Ishikawa (cell line): ENCODE data around the gene GLOD5.

ENCODE experiments used
- CEBPB ChIP-seq: IDR thresholded peaks from 2 replicates; pipeline ENCODE4 v1.6.1; 2012
- CREB1 ChIP-seq: IDR thresholded peaks from 2 replicates; pipeline ENCODE4 v1.6.1; 2012; ENCODE audit warnings: low read depth
- EGR1 ChIP-seq: IDR thresholded peaks from 2 replicates; pipeline ENCODE4 v1.6.1; 2012
- EP300 ChIP-seq: IDR thresholded peaks from 2 replicates; pipeline ENCODE4 v1.6.1; 2012; ENCODE audit warnings: borderline replicate concordance
- FOXM1 ChIP-seq: IDR thresholded peaks from 2 replicates; pipeline ENCODE4 v1.6.1; 2012; ENCODE audit warnings: low read depth, borderline replicate concordance
- NFIC ChIP-seq: IDR thresholded peaks from 2 replicates; pipeline ENCODE4 v1.6.1; 2012
- RAD21 ChIP-seq: IDR thresholded peaks from 2 replicates; pipeline ENCODE4 v1.6.1; 2012; ENCODE audit warnings: low read depth
- REST ChIP-seq: IDR thresholded peaks from 2 replicates; pipeline ENCODE4 v1.6.1; 2012; ENCODE audit warnings: low read depth, mild to moderate bottlenecking
- TAF1 ChIP-seq: IDR thresholded peaks from 2 replicates; pipeline ENCODE4 v1.6.1; 2012; ENCODE audit warnings: low read depth, mild to moderate bottlenecking
- TCF12 ChIP-seq: IDR thresholded peaks from 2 replicates; pipeline ENCODE4 v1.6.1; 2012; ENCODE audit warnings: low read depth
- TEAD4 ChIP-seq: IDR thresholded peaks from 2 replicates; pipeline ENCODE4 v1.6.1; 2012
- YY1 ChIP-seq: IDR thresholded peaks from 2 replicates; pipeline ENCODE4 v1.6.1; 2012; ENCODE audit warnings: low read depth
- ZBTB7A ChIP-seq: IDR thresholded peaks from 2 replicates; pipeline ENCODE4 v1.6.1; 2012; ENCODE audit warnings: low read depth
- TF ChIP-seq, protein P1 (sequence below): IDR thresholded peaks from 2 replicates; pipeline ENCODE4 v1.6.1; 2012
- TF ChIP-seq, protein P2 (sequence below): IDR thresholded peaks from 2 replicates; pipeline ENCODE4 v1.6.1; 2012

Gene GLOD5

DNA sequence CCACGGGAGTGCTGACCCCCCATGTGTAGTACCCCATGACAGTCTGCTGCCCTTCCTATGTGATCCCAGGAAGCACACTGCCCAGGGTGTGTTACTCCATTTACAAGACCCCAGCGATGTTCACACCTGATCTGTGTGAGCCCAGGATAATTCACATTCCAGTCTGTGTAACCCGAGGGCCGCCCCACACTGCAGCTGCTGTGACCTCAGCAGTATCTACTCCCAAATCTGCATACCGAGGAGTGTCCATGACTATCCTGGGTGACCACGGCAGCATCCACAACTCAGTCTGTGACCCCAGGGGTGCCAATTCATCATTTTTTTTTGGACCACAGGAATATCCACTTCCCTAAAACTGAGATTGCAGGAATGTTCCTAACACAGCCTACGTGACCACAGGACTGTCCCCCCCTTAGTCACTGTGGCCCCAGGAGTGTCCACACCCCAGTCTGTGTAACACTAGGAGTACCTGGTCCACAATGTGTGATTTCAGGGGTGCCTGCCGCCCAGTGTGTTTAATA lies 7.8 kb upstream of the GLOD5 start:
- TF ChIP-seq CREB1 (no peak), NFIC (no peak), CEBPB (no peak), TCF12 (no peak), FOXM1 (no peak), TAF1 (no peak), RAD21 (no peak), EP300 (no peak), YY1 (no peak), EGR1 (no peak), REST (no peak), TEAD4 (no peak), ZBTB7A (no peak)
- TF ChIP-seq, protein P1, sequence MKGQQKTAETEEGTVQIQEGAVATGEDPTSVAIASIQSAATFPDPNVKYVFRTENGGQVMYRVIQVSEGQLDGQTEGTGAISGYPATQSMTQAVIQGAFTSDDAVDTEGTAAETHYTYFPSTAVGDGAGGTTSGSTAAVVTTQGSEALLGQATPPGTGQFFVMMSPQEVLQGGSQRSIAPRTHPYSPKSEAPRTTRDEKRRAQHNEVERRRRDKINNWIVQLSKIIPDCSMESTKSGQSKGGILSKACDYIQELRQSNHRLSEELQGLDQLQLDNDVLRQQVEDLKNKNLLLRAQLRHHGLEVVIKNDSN = no peak
- TF ChIP-seq, protein P2, sequence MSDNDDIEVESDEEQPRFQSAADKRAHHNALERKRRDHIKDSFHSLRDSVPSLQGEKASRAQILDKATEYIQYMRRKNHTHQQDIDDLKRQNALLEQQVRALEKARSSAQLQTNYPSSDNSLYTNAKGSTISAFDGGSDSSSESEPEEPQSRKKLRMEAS = no peak

- TF ChIP-seq, protein P2 = no peak
- TF ChIP-seq CREB1 = no peak
- no peak for TF ChIP-seq NFIC
- no peak for TF ChIP-seq RAD21
- TF ChIP-seq EGR1 = no peak
Measured at GRCh38 chrX:48754238-48754637, 7.3 kb upstream of the GLOD5 start.

- TF ChIP-seq YY1 = no peak
- TF ChIP-seq CEBPB = no peak
- TF ChIP-seq NFIC = no peak
Measured at GRCh38 chrX:48769230-48769629, 7.7 kb downstream of the GLOD5 start.

GRCh38 chrX:48770296-48770695 lies 8.7 kb downstream of the GLOD5 start:
- no peak for TF ChIP-seq YY1
- TF ChIP-seq EP300 = no peak
- TF ChIP-seq REST = no peak
- TF ChIP-seq CEBPB = no peak
- TF ChIP-seq NFIC = no peak
- no peak for TF ChIP-seq TEAD4
- TF ChIP-seq, protein P1 = no peak
- no peak for TF ChIP-seq RAD21
- no peak for TF ChIP-seq CREB1
- TF ChIP-seq, protein P2 = no peak
- no peak for TF ChIP-seq EGR1
- no peak for TF ChIP-seq ZBTB7A
- TF ChIP-seq TAF1 = no peak
- TF ChIP-seq FOXM1 = no peak

DNA sequence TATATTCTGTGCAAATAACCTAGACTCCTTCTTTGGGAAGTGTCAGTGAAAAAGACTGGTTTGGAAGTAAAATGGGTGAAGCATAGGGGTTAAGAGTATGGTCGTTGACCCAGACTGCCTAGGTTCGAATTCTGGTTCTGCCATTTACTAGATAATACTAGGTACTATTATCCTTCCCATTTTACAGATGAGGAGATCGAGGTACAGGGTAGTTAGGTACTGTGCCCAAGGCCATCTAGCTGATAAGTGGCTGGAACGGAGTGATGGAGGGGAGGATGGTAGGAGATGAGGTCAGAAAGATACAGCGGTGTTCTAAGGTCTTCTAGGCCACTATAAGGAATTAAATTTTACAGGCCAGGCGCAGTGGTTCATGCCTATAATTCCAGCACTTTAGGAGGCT lies 11.1 kb downstream of the GLOD5 start:
- TF ChIP-seq TAF1 (no peak), REST (no peak), EGR1 (no peak), TCF12 (no peak), NFIC (no peak), TEAD4 (no peak), CEBPB (no peak), EP300 (no peak), RAD21 (no peak), ZBTB7A (no peak), CREB1 (no peak), FOXM1 (no peak), YY1 (no peak)
- TF ChIP-seq, protein P2 = no peak
- TF ChIP-seq, protein P1 = no peak
